Forelimb muscle (tissue), 1 donor: ENCODE results near the gene GRIK3. TPM values are rescaled to one million over a fixed set of nuclear protein-coding genes. Genes with fewer than 3 reads are reported as not detected.
"Not testable (repeated sequence)": the region's sequence is repeated elsewhere in the genome, so short reads cannot be mapped to it uniquely, and the experiment has no call there.

Experiments used
- DNase-seq: peaks from one replicate; pipeline ENCODE4 v3.0.0-alpha.2; 2013; ENCODE audit warnings: low read depth
- polyA plus RNA-seq: library from polyadenylated mRNA; unstranded; fragments of 120-200 nt; gene quantifications from one replicate; pipeline ENCODE4 v1.2.1, GENCODE V29; 2013; ENCODE audit not compliant: insufficient read length

Gene GRIK3
- polyA plus RNA-seq, 1 donor, result 0.54 TPM

DNA sequence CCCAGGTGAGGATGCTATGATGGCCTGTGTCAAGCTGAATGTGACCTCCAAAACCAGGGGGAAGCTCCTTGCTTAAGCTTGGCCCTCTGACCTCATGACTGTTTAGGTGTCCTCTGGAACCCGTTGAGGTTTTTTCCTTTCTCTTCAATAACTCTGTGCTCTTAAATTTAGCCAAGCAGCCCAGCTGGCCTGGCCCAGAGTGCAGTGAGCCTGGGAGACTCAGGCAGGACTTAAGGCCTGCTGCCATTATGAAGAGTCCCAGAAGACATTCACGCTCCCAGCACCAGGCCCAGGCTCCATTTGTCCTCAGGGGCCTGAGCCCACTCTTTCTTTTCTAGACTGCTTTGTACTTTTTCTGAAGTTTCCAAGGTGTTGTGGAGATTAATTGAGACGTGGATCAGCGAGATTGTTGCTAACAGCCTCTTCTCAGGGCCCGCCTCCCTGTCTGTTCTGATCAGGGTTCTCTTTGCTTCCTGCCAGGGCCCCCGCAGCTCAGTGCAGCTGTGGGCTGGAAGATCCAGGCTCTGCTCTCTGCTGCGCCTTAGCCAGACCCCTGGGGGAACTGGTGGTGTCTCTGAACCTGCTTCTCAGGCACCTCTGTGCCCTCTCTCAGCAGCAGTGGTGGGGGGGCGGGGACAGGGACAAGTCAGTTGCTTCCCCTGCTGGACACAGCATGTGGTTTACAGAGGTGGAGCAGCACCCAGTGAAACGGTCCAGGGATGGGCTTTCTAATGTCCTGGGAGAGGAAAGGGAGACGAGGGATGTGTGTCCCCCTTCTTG is 124.2 kb downstream of the GRIK3 start:
- DNase-seq, result no peak

DNA sequence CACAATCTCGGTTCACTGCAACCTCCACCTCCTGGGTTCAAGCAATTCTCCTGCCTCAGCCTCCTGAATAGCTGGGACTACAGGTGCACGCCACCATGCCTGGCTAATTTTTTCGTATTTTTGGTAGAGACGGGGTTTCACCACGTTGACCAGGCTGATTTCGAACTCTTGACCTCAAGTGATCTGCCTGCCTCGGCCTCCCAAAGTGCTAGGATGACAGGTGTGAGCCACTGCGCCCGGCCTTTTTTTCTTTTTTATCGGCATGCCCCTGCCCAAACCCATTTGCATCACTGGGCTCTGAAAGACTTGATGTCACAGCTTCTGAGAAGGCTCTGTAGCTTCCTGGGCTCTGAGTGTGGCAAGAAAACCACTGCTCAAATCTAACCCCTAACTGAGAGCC is 125.0 kb downstream of the GRIK3 start:
- DNase-seq, result not testable (repeated sequence)

DNA sequence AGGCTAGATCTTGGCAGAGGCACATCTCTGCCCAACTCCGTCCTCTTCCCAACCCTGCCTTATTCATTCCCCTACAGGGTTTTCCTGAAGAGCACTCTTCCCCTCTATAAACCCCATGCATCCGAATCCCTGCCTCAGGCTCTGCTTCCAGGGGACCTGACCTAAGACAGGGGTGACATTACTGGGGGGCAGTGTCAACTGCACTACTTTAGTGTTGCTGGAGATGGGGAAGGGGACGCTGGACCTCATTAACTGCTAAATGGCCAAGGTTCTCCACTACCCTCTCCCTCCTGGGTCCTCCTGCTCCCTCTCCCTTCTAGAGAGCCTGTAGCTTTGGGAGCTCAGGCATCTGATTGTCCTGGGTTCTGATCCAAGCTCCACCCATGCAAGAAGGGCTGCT is 126.2 kb downstream of the GRIK3 start:
- no peak for DNase-seq

GRCh38 chr1:36906555-36906954 is 127.8 kb downstream of the GRIK3 start:
- DNase-seq, result no peak

GRCh38 chr1:36905941-36906340 is 128.4 kb downstream of the GRIK3 start:
- DNase-seq, result no peak

- no peak for DNase-seq
Observed at GRCh38 chr1:36900128-36900527, 134.2 kb downstream of the GRIK3 start.

- DNase-seq, result not testable (repeated sequence)
Observed at GRCh38 chr1:36897813-36898212, 136.5 kb downstream of the GRIK3 start.

DNA sequence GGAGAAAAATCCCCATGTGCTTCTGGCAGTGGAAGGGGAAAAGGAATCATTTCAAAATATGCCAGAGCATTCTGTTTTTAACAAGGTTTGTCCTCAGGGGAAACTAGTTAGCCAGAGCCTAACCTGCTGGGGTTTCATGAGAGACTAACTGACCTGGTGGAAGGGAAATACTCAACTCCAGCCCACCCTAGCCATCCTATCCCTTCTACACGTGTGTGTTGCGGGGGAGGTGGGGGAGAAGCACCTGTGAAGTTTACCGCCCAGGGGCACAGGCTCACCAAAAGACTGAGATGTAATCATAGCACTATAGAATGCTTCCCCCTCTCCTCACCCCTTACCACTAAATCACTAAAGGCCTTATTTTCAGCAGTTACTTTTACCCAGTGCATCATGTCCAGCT is 139.5 kb downstream of the GRIK3 start:
- DNase-seq, result no peak

DNA sequence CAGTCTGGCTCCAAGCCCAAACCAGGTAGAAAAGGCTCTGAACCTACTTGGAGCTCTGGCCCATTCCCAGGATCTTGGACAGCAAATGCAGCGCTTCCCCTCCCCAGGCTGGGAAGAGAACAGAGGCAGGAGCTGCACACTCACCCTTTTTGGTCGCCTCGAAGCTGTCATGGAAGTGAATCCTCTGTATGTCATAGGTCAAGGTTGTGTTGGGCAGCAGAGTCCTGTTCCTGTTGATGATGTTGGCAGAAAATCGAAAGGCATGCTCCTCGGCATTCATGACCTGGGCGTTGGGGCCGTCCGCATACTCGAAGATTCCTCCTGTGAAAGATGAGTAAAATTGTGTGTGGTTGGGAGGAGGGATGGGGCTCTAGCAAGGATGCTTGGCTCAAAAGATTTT is 143.5 kb downstream of the GRIK3 start:
- no peak for DNase-seq

DNA sequence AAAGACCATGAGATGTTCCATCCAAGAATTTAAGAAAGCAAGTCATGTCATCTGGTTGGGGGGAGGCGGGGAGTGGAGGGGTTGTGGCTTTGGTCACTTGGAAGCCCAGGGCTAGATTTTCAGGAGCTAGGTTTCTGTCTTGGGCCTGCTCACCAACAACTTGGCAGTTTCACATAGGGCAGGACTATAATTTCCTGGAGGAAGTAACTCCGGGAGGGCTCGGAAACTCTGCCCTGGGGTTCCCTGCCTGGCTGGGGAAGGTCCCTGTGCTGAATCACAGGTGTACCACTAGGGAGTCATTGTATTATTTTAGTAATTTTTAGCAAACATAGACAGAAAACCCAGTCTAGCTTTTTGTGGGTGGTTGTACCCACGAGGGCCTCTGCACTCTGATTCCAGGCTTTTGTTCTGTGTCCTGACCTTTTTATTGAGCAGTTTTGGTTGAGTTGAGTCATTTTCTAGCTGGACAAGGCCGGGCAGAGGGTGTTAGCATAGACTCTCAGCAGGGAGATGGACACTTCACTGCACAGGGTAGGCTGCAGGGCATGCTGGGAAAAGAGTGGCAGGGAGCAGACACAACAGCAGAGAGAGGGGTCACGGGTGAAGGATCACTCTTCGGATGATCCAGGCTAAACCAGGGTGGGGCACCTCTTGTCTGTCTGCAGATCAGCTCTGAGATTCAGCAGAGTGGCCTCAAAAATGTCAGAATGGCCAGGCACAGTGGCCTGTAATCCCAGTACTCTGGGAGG is 144.7 kb downstream of the GRIK3 start:
- no peak for DNase-seq

GRCh38 chr1:36888811-36889477 is 145.4 kb downstream of the GRIK3 start:
- no peak for DNase-seq

GRCh38 chr1:36885540-36886357 is 148.6 kb downstream of the GRIK3 start:
- peak; percentile 45 for DNase-seq

DNA sequence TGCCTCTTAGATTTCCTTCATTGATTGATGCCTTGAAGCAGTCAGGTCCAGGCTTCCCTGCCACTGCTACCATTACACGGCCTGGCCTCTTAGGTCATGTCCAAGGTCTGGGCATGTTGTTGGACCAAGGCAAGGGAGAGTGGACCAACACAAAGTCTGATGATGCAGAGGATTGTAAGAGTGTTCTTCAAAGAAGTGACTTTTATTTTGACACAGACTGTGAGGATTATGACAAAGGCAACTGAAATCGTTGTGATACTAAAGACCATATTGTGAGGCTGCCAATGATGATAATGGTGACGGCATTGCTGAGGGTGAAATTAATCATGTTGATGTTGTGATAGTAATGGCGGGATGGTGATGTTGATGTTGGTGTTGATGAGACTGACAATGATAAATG is 149.5 kb downstream of the GRIK3 start:
- no peak for DNase-seq

DNA sequence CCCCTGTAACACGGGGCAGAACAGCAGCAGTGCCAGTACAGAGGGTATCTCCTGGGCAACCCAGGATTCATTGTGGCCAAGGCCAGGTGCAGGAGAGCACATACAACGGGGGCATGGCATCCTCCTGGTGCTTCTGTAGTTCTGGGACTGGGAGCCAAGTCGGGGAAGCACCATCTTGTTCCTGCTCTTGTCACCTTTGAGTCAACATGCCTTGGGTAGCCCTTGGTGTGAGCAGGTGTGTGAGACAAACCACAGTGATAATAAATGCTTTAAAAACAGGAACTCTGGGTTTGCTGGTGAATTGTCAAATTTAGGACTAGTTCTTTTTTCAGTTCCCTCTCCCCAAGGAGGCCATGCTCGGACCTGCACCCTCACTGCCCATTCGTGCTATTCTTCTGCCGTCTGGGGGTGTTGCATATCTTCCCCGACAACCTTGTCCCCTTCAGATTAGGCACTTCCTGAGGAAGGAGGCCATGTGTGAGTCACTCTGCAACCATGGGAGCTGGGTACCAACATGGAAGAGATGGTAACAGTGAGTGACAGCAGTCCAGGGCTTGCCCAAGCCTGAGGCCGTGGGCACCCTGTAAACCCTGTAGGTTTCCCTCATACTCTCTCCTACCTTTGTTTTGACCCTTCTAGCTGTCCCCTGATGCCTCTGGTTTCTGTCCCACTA is 150.2 kb downstream of the GRIK3 start:
- no peak for DNase-seq

GRCh38 chr1:36883315-36883949 is 150.9 kb downstream of the GRIK3 start:
- DNase-seq, result no peak

GRCh38 chr1:36882536-36883285 is 151.6 kb downstream of the GRIK3 start:
- no peak for DNase-seq

DNA sequence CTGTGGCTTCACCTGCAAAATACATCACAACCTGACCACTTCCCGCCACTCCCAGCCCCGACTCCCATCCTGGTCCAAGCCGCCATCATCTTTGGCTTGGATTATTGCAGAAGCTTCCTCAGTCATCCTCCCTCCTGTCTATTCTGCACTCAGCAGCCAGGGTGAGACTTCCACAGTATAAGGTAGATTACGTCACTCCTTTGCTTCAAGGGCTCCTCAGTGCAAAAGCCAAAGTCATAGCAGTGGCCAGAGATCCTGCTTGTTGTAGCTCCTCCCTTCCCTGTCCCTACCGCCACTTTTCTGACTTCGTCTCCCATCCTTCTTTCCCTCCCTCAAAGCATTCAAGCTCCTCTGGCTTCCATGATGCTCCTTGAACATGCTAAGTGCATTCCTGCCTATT is 152.8 kb downstream of the GRIK3 start:
- no peak for DNase-seq

DNA sequence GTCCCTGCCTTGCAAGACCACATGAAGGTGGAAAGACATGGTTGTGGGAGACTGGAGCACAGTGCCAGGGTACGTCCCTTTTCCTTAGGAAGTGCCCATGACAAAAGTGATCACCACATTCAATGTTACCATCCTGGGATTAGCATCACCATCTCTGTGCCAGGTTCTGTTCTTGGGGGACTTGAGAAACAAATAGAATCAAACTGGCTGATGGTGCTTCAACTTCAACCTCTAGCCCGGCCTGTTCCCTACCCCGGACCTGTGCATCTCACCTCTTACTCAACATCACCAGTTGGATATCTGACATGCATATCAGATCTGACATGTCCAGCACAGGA is 153.3 kb downstream of the GRIK3 start:
- no peak for DNase-seq

DNA sequence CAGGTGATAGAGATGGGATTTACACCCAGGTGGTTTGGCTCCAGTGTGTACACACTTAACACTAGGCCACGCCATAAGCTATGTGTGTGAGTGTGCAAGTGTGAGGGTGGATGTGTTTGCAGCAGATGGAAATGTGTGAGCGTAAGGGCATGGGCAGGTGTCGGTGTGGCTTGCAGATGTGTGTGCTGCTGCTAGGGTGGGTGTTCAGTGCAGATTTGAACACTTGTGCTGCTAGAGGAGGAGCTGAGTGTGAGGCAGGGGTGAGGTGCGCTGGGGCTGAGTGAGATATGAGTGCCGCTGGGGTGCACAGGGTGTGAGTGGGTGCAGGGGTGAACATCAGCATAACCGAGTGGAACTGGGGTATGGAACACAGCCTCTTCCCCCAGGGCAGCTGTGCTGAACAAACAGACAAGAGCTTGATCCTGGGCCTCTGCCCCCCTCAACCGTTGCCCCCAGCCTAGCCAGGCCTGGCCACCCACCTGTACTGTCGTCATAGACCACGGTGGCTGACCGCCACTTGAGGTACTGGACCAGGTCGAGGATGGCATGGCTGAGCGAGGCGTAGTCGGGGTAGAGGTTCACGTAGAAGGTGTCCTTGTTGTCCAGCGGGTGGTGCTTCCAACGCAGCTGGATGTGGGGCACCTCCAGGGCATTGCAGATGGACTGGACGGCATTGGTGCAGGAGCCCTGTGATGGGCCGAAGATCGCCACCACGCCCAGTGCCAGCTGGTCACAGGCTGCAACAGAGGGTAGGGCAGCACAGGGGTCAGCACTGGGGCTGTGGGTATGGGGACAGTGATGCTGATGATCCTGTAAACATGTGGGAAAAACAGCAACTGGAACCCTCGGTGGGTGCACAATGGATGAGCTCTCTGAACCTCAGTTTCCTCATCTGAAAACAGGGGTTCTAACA is 153.9 kb downstream of the GRIK3 start:
- no peak for DNase-seq
